Epithelial cell of esophagus (primary cell): ENCODE data around the gene FURIN.

Experiments
- DNase-seq: peaks from one replicate; pipeline ENCODE4 v3.0.0; 2010; ENCODE audit warnings: low read depth
- H3K4me3 ChIP-seq: 2 replicates; pipeline ENCODE4 v1.5.1; 2011; ENCODE audit warnings: mild to moderate bottlenecking, low read length, control low read depth
- TF ChIP-seq, protein P1 (sequence below): IDR thresholded peaks from 2 replicates; pipeline ENCODE4 v1.5.1; 2011; ENCODE audit warnings: low read depth, mild to moderate bottlenecking, low read length, control low read depth, inconsistent platforms; ENCODE audit not compliant: insufficient read depth; ENCODE audit errors: missing control alignments

The FURIN gene

DNA sequence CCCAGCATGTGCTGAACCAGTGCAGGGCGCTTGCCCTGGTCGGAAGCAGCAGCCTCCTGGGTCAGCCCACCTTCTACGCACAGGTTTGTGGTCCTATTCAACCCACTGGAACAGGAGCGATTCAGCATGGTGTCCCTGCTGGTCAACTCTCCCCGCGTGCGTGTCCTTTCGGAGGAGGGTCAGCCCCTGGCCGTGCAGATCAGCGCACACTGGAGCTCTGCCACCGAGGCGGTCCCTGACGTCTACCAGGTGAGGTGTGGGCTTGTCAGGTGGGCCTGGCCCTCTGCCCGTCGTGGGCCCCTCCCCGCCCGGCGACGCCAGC is 42.9 kb downstream of the FURIN start:
- no peak overlapping the region for H3K4me3 ChIP-seq
- DNase-seq: no peak
- TF ChIP-seq, protein P1, sequence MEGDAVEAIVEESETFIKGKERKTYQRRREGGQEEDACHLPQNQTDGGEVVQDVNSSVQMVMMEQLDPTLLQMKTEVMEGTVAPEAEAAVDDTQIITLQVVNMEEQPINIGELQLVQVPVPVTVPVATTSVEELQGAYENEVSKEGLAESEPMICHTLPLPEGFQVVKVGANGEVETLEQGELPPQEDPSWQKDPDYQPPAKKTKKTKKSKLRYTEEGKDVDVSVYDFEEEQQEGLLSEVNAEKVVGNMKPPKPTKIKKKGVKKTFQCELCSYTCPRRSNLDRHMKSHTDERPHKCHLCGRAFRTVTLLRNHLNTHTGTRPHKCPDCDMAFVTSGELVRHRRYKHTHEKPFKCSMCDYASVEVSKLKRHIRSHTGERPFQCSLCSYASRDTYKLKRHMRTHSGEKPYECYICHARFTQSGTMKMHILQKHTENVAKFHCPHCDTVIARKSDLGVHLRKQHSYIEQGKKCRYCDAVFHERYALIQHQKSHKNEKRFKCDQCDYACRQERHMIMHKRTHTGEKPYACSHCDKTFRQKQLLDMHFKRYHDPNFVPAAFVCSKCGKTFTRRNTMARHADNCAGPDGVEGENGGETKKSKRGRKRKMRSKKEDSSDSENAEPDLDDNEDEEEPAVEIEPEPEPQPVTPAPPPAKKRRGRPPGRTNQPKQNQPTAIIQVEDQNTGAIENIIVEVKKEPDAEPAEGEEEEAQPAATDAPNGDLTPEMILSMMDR: no peak

DNA sequence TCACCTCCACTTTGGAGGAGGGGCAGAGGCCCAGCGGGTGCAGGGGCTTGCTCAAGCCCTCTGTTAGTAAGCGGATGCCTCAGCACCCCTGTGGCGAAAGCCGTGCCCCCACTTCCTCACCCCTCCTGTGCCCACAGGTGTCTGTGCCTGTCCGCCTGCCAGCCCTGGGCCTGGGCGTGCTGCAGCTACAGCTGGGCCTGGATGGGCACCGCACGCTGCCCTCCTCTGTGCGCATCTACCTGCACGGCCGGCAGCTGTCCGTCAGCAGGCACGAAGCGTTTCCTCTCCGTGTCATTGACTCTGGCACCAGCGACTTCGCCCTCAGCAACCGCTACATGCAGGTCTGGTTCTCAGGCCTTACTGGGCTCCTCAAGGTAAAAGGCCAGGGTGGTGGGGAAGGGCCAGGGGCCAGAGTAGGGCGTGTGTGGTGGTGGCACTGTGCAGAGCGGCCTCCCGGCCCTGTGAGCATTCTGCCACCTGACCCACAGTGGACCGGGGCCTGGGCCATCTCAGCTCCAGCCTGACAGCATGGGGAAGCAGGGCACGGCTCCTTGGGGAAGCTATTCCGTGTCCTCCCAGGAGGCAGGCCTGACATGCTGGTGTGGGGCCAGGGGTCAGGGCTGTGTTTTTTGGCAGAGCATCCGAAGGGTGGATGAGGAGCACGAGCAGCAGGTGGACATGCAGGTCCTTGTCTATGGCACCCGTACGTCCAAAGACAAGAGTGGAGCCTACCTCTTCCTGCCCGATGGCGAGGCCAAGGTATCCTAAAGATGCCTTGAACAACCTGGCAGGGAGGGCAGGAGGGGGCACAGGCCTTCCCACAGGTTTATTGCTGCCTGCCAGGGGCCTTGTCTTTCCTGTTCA is 43.8 kb downstream of the FURIN start:
- TF ChIP-seq, protein P1: no peak
- DNase-seq: no peak
- no peak overlapping the region for H3K4me3 ChIP-seq

DNA sequence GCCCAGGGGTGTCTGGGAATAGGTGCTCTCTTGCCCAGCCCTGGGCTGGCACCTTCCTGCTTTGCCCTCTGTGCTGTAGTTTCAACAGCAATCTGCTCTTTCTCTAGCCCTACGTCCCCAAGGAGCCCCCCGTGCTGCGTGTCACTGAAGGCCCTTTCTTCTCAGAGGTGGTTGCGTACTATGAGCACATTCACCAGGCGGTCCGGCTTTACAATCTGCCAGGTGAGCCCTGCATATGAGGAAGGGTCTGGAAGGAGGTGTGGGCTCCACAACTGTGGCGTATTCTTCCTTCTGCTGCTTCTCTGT is 44.3 kb downstream of the FURIN start:
- TF ChIP-seq, protein P1: no peak
- no peak for DNase-seq
- H3K4me3 ChIP-seq: no peak overlapping the region

DNA sequence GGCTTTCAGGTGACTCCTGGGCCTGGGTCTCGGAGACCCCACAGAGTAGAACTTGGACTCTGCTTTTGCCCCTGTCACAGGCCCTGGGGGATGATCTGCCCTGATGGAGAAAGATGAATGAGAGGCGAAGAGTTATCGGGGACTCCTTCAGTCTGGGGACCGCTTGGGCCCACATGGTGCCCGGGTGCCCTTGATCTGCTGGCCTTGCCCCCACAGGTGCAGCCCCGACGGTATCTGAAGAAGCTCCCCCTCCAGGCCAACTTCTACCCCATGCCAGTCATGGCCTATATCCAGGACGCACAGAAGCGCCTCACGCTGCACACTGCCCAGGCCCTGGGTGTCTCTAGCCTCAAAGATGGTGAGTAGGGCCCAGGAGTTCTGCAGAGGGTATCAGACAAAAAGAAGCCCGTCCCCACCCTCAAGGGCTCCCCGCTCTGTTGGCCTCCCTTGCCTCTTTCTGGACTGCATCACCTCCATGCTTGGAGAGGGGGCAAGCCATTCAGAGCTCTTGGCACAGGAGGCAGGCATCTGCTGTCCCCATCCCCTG is 45.1 kb downstream of the FURIN start:
- no peak for DNase-seq
- TF ChIP-seq, protein P1: no peak
- H3K4me3 ChIP-seq: no peak overlapping the region

DNA sequence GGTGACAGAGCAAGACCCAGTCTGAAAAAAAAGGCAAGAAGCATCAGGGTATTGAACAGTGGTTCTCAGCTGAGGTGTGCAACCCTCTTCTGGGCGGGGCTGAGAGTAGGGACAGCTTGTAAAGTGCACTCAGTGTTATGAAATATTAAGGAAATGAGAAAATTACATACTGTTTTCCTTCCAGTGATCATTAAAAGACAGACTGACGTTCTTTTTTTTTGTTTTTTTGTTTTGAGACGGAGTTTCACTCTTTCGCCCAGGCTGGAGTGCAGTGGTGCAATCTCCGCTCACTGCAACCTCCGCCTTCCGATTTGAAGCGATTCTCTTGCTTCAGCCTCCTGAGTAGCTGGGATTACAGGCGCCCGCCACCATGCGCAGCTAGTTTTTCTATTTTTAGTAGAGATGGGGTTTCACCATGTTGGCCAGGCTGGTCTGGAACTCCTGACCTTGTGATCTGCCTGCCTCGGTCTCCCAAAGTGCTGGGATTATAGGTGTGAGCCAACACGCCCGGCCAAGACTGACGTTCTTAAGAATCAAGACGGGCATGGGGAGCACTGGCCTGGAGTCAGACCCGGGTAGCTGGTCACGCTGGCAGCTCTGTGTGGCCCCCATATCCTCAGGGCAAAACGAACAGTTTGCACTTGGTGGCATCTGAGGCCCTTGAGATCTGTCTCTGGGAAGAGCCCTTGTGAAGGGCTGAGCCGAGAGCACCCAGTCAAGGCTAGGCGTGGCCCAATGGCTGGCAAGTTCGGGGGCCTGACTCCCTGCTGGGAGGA is 46.1 kb downstream of the FURIN start:
- no peak overlapping the region for H3K4me3 ChIP-seq
- TF ChIP-seq, protein P1: no peak
- no peak for DNase-seq

DNA sequence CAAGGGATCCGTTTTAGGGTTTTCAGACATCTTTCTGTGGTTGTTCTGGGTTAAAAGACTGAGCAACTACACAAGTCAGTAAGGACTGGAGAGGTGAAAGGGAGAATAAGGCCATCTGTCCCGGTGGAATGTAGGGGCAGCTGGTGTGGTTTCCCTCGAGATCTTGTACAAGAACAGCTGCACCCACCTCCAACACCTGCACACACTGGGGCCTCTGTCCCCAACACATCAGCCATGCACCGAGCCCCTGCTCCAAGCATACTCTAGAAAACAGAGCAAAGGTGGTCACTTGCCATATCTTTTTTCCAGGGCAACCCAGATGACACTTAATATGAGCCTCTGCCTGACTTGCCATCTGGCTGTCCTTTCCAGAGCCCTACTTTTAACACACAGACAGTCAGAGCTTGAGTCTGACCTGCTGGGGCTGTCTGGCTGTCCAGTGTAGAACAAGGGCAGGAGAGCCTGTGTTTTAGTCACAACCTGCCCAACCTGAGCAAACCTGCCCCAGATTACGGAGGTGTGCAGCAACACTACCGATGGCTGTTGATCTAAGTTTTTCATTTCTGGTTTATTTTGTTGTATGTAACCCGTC is 46.9 kb downstream of the FURIN start:
- no peak overlapping the region for H3K4me3 ChIP-seq
- TF ChIP-seq, protein P1: no peak
- DNase-seq: no peak
